ENCODE data around the gene CSTF1.

GRCh38 chr20:56424931-56425330 lies 32.5 kb downstream of the CSTF1 start:
- TF ChIP-seq CTCF (IDR thresholded peaks at IDR 0.05; ENCODE audit: low read length) (no peak), EZH2 (optimal IDR thresholded peaks at IDR 0.05; ENCODE audit: low read depth, low read length) (no peak)

Data from MM.1S (cell line).